GM12873 (cell line): ENCODE measurements around the gene GPR39.

Experiments
- TF ChIP-seq, protein P1 (sequence below): IDR thresholded peaks from 2 replicates; pipeline ENCODE4 v1.5.1; 2012; ENCODE audit warnings: low read depth, mild to moderate bottlenecking, moderate library complexity, low read length, control low read depth; ENCODE audit not compliant: insufficient read depth; ENCODE audit errors: missing control alignments

Gene GPR39

GRCh38 chr2:132446444-132446843 lies 29.8 kb downstream of the GPR39 start:
- TF ChIP-seq, protein P1, sequence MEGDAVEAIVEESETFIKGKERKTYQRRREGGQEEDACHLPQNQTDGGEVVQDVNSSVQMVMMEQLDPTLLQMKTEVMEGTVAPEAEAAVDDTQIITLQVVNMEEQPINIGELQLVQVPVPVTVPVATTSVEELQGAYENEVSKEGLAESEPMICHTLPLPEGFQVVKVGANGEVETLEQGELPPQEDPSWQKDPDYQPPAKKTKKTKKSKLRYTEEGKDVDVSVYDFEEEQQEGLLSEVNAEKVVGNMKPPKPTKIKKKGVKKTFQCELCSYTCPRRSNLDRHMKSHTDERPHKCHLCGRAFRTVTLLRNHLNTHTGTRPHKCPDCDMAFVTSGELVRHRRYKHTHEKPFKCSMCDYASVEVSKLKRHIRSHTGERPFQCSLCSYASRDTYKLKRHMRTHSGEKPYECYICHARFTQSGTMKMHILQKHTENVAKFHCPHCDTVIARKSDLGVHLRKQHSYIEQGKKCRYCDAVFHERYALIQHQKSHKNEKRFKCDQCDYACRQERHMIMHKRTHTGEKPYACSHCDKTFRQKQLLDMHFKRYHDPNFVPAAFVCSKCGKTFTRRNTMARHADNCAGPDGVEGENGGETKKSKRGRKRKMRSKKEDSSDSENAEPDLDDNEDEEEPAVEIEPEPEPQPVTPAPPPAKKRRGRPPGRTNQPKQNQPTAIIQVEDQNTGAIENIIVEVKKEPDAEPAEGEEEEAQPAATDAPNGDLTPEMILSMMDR, result no peak

DNA sequence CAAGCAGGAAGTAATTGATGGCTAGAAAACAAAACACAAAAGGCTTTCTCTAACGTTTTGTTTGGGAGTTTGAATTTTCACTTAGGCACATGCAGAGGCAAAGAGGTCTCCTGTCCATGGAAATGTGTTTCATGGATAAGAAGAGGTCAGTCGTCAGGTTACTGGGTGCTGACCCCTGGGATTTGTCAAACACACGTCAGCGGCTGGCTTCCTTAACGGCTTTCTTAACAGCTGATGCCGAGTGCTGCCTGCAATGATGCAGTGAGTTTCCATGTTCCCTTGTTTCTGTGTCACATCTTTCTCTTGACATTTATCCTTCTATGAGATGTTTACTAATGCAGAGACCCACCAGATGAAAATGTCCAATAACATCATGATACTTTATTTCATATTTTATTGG lies 31.7 kb downstream of the GPR39 start:
- TF ChIP-seq, protein P1, result no peak

DNA sequence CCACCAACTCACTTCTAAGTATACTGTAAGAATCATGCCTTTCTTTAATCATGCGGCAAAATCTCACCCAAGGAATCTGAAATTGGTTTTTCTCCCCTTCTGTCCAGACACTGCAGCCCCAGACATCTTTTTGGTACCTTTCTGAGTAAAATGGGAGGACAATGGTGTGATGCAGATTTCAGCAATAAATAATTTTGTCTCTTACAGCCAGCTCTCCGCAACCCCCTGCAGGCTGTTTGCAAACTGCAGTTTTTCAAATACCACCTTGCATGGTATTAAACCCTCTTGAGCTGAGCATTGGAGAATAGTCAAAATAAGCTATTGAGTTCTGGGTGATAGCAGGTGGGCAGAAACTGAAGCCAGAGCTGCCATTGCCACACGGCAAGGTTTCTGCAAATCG lies 32.2 kb downstream of the GPR39 start:
- TF ChIP-seq, protein P1, result peak; percentile 45

- TF ChIP-seq, protein P1, result no peak
Observed at GRCh38 chr2:132449868-132450267, 33.3 kb downstream of the GPR39 start.

GRCh38 chr2:132460781-132461180 lies 44.2 kb downstream of the GPR39 start:
- TF ChIP-seq, protein P1, result no peak

- TF ChIP-seq, protein P1, result no peak
Observed at GRCh38 chr2:132462236-132462635, 45.6 kb downstream of the GPR39 start.

- TF ChIP-seq, protein P1, result no peak
Observed at GRCh38 chr2:132463719-132464118, 47.1 kb downstream of the GPR39 start.
